SU-DHL-6 (cell line): ENCODE data around the gene ZNF574.
"Not testable (repeated sequence)": the region's sequence is repeated elsewhere in the genome, so short reads cannot be mapped to it uniquely, and the experiment has no call there.

Source experiments
- H2AFZ ChIP-seq: fragments of 200-600 bp; sonication (generic); 2 replicates; pipeline ENCODE4 v1.6.1; 2014; ENCODE audit warnings: low read depth, mild to moderate bottlenecking, moderate library complexity, mixed read lengths, antibody characterized with exemption, low read length; ENCODE audit not compliant: severe bottlenecking
- H3F3A ChIP-seq: fragments of 200-600 bp; shearing (Covaris generic); 2 replicates; pipeline ENCODE4 v1.6.0; 2016; ENCODE audit warnings: antibody characterized with exemption, mild to moderate bottlenecking; ENCODE audit not compliant: insufficient read depth
- H3K27ac ChIP-seq: fragments of 200-600 bp; sonication (generic); 2 replicates; pipeline ENCODE4 v1.5.1; 2016; ENCODE audit warnings: low read depth, mild to moderate bottlenecking, low read length, moderate library complexity, mixed read lengths
- H3K27me3 ChIP-seq: fragments of 200-600 bp; sonication (generic), shearing (Covaris generic); 2 replicates; pipeline ENCODE4 v1.6.0; 2014; ENCODE audit warnings: mild to moderate bottlenecking, low read length
- H3K36me3 ChIP-seq: fragments of 200-600 bp; sonication (generic); 2 replicates; pipeline ENCODE4 v1.6.1; 2014; ENCODE audit warnings: mild to moderate bottlenecking, low read length, mixed read lengths
- H3K4me2 ChIP-seq: fragments of 300-600, 200-600 bp; shearing (Covaris generic), sonication (generic); 2 replicates; pipeline ENCODE4 v1.6.0; 2014; ENCODE audit warnings: low read length, low read depth, mild to moderate bottlenecking; ENCODE audit not compliant: poor library complexity, severe bottlenecking
- H3K4me3 ChIP-seq: fragments of 200-600 bp; sonication (generic); 2 replicates; pipeline ENCODE4 v1.5.1; 2014; ENCODE audit warnings: antibody characterized with exemption, low read length, mild to moderate bottlenecking, mixed read lengths; ENCODE audit not compliant: insufficient read depth, poor library complexity, severe bottlenecking
- H3K79me2 ChIP-seq: fragments of 200-600 bp; sonication (generic); 2 replicates; pipeline ENCODE4 v1.6.1; 2014; ENCODE audit warnings: mild to moderate bottlenecking, low read length, moderate library complexity; ENCODE audit not compliant: insufficient read depth
- H3K9ac ChIP-seq: fragments of 200-600 bp; sonication (generic); 2 replicates; pipeline ENCODE4 v1.7.0; 2014; ENCODE audit warnings: mild to moderate bottlenecking, low read length
- H3K9me2 ChIP-seq: fragments of 200-600 bp; sonication (generic); replicated peaks from 2 replicates; pipeline ENCODE4 v1.6.1; 2014; ENCODE audit warnings: low read length; ENCODE audit not compliant: insufficient read depth
- H3K9me3 ChIP-seq: fragments of 200-600 bp; sonication (generic); 2 replicates; pipeline ENCODE4 v1.6.1; 2014; ENCODE audit warnings: low read length, mixed read lengths; ENCODE audit not compliant: insufficient read depth
- H4K20me1 ChIP-seq: fragments of 200-600 bp; sonication (generic); 2 replicates; pipeline ENCODE4 v1.6.1; 2014; ENCODE audit warnings: low read depth, mild to moderate bottlenecking, antibody characterized with exemption, low read length, moderate library complexity, mixed read lengths
- EZH2phosphoT487 ChIP-seq: fragments of 200-600 bp; sonication (generic), shearing (Covaris generic); conservative IDR thresholded peaks from 2 replicates; pipeline ENCODE4 v1.6.1; 2018; ENCODE audit warnings: mild to moderate bottlenecking, antibody characterized with exemption, low read length, moderate library complexity, mixed read lengths
- TF ChIP-seq, protein P1 (sequence below): fragments of 200-600 bp; sonication (generic); IDR thresholded peaks from one replicate; pipeline ENCODE4 v1.5.1; 2017; ENCODE audit warnings: antibody characterized with exemption, mild to moderate bottlenecking, low read length, moderate library complexity; ENCODE audit not compliant: insufficient read depth, poor library complexity, severe bottlenecking

The ZNF574 gene

DNA sequence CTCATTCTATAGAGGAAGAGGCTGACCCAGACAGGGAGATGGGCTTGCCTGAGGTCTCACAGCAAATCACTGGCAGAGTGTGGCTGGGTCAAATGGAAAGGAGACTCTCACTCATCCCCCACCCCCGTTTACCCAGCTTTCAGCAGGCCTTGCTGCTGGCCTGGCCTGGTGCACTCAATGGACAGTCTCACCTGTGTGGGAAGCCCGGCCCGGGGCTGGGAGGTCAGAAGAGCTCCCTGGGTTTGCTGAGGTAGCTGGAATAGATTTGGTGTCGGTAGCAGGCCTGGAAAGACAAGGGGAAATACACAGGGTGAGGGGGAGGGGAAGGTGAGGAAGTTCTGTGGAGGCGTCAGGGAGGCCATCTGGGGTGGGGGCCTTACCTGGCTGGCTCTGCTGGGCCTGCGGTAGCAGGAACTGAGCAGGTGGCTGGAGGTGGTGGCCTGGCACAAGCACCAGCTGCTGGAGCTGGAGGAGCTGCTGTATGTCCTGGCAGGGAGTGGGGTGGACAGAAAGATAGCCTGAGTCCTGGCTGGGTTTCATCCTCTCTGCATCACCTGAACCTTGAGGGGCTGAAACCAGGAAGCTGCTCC is 23.5 kb downstream of the ZNF574 start:
- H3K4me3 ChIP-seq: no peak overlapping the region
- no peaks in the 10 kb centered on the region for H3K36me3 ChIP-seq
- no peak for TF ChIP-seq EZH2phosphoT487
- TF ChIP-seq, protein P1, sequence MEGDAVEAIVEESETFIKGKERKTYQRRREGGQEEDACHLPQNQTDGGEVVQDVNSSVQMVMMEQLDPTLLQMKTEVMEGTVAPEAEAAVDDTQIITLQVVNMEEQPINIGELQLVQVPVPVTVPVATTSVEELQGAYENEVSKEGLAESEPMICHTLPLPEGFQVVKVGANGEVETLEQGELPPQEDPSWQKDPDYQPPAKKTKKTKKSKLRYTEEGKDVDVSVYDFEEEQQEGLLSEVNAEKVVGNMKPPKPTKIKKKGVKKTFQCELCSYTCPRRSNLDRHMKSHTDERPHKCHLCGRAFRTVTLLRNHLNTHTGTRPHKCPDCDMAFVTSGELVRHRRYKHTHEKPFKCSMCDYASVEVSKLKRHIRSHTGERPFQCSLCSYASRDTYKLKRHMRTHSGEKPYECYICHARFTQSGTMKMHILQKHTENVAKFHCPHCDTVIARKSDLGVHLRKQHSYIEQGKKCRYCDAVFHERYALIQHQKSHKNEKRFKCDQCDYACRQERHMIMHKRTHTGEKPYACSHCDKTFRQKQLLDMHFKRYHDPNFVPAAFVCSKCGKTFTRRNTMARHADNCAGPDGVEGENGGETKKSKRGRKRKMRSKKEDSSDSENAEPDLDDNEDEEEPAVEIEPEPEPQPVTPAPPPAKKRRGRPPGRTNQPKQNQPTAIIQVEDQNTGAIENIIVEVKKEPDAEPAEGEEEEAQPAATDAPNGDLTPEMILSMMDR: no peak
- H3K9ac ChIP-seq: no peak overlapping the region
- H3K27ac ChIP-seq: no peak overlapping the region
- H3K9me3 ChIP-seq: no peaks in the 10 kb centered on the region
- no peaks in the 10 kb centered on the region for H4K20me1 ChIP-seq
- no peaks in the 10 kb centered on the region for H3K9me2 ChIP-seq
- H3K27me3 ChIP-seq: no peaks in the 10 kb centered on the region
- H2AFZ ChIP-seq: no peak overlapping the region
- no peaks in the 10 kb centered on the region for H3K79me2 ChIP-seq
- no peak overlapping the region for H3K4me2 ChIP-seq
- H3F3A ChIP-seq: no peaks in the 10 kb centered on the region

DNA sequence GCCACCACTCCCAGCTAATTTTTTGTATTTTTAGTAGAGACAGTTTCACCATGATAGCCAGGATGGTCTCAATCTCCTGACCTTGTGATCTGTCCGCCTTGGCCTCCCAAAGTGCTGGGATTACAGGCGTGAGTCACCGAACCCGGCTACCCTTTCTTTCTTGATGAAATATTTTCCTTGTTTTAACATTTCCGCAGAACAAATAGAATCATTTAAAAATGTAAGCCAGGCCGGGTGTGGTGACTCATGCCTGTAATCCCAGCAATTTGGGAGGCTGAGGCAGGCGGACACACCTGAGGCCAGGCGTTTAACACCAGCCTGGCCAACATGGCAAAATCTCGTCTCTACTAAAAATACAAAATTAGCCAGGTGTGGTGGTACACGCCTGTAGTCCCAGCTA is 24.3 kb downstream of the ZNF574 start:
- not testable (repeated sequence) for H3K79me2 ChIP-seq, H3K27me3 ChIP-seq, H3K9me3 ChIP-seq, H3K9ac ChIP-seq, H4K20me1 ChIP-seq, H3K4me3 ChIP-seq, H3K4me2 ChIP-seq, H3K36me3 ChIP-seq, H3F3A ChIP-seq, H3K27ac ChIP-seq, H2AFZ ChIP-seq, H3K9me2 ChIP-seq

DNA sequence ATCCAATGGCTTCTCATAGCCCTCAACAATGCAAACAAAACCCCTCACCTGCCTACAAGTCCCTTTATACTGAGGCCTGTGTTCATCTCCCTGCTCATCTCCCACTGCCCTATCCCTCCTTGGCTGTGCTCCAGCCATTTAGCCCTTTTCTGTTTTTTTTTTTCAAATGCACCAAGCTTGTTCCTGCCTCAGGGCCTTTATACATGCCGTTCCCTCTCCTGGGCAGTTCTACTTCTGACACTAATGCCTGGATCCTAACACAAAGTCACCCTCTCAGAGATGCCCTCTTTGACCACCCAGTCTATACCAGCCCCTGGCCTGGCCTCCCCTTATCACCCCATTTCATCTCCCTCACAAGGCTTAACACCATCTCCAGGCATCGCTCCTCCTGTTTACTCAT is 26.9 kb downstream of the ZNF574 start:
- Histone ChIP-seq H3K79me2 (peaks cover 2% of the 10 kb centered on the region; the same call in 1 of the 2 replicates), H3K9me3 (no peaks in the 10 kb centered on the region), H3K9me2 (no peaks in the 10 kb centered on the region), H3F3A (no peaks in the 10 kb centered on the region), H3K27me3 (no peaks in the 10 kb centered on the region), H3K4me3 (no peak overlapping the region), H2AFZ (no peak overlapping the region), H4K20me1 (no peaks in the 10 kb centered on the region), H3K27ac (no peak overlapping the region), H3K36me3 (no peaks in the 10 kb centered on the region), H3K4me2 (no peak overlapping the region), H3K9ac (no peak overlapping the region)
- TF ChIP-seq EZH2phosphoT487: no peak
- TF ChIP-seq, protein P1: no peak

DNA sequence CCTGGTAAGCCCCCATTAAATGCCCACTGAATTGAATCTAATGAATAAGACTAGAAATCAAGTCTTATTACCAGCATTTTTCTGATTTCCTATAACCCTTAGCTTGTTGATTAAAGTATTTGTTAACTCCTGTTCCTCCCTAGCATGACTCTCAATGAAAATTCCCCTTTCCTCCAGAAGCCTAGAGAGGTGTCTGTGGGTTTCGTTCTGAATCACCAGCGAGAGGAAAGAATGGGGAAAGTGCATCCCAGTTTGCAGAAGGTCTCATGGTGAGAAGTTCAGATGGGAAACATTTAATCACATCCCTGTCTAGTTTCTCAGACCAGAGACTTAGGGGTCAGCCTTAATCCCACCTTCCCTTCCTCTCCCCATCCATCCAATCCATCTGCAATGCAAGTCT is 29.4 kb downstream of the ZNF574 start:
- Histone ChIP-seq H3K4me2 (no peak overlapping the region), H4K20me1 (no peaks in the 10 kb centered on the region), H2AFZ (no peak overlapping the region), H3K9ac (no peak overlapping the region), H3F3A (peaks cover 14% of the 10 kb centered on the region; the same call in 1 of the 2 replicates), H3K4me3 (no peak overlapping the region), H3K9me2 (no peaks in the 10 kb centered on the region), H3K27me3 (no peaks in the 10 kb centered on the region), H3K79me2 (peaks cover 5% of the 10 kb centered on the region; the same call in 1 of the 2 replicates), H3K36me3 (no peaks in the 10 kb centered on the region), H3K27ac (no peak overlapping the region), H3K9me3 (no peaks in the 10 kb centered on the region)
- no peak for TF ChIP-seq EZH2phosphoT487
- TF ChIP-seq, protein P1: no peak
